ENCODE measurements around the gene GPX3.

DNA sequence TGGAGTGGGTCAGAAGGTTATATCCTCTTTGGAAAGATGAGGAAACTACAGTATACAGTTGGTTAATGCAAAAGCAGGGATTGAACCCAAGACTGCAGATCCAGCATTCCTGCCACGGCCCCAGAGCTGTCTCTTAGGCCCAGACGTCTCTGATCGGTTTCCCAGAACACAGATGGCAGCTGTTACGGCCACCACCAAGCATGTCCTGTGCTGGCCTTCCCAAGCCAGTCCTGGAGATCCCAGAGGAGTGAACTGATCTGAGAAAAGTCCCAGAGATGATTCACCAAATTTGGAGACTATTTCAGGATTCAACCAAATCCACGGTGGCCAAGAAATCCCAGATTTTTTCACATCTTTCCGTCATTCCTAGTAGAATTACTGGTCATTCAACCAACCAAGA, 40.4 kb downstream of the GPX3 start:
- TF ChIP-seq, protein P1, sequence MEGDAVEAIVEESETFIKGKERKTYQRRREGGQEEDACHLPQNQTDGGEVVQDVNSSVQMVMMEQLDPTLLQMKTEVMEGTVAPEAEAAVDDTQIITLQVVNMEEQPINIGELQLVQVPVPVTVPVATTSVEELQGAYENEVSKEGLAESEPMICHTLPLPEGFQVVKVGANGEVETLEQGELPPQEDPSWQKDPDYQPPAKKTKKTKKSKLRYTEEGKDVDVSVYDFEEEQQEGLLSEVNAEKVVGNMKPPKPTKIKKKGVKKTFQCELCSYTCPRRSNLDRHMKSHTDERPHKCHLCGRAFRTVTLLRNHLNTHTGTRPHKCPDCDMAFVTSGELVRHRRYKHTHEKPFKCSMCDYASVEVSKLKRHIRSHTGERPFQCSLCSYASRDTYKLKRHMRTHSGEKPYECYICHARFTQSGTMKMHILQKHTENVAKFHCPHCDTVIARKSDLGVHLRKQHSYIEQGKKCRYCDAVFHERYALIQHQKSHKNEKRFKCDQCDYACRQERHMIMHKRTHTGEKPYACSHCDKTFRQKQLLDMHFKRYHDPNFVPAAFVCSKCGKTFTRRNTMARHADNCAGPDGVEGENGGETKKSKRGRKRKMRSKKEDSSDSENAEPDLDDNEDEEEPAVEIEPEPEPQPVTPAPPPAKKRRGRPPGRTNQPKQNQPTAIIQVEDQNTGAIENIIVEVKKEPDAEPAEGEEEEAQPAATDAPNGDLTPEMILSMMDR (conservative IDR thresholded peaks at IDR 0.05 in 1 of 2, IDR thresholded peaks at IDR 0.05 in 1 of 2; ENCODE audit: low read depth in 1 of 2, low read length in 2 of 2): no peak
- no peak for TF ChIP-seq EZH2 (IDR thresholded peaks at IDR 0.05; ENCODE audit: low read length, missing control alignments)

All from fibroblast of lung (primary cell).